Measurements from ENCODE around the gene ZNF106.
A peak's percentile ranks its signal among the peaks of the same experiment; 100 is the strongest.

Gene ZNF106

DNA sequence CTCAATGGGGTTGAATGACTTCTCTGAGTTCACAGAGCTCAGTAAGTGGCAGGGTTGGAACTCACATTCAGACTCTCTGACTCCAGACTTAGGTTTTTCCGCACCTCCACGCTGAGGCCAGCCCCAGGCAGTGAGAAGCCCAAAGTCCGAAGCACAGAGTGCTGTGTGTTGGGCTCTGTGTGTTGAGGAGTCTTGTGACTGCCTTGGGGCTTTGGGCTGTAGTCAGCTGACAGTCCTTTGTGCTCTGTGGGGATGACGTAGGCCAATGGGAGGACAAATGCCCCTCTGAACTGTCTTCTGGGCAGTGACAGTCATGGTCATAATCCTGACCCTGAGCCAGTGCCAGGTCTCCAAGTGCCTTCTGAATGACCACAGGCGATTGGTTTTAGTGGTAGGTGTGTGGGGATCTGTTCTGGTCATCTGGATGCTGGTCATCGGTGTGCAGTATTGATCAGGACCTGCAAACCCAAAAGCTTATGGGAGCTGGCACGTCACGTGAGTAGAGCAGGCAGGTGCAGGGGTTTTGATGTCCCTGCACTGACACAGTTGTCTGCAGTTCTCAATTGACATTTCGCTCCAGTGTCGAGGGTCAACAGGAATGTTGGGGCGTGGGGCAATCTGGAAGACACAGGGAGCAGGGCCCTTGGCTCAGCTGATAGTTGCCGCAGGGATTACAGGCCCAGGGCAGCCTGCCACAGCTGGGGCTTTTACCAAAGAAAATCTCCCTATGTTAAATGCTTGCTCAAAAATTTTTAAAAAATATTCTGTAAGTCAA lies 86.3 kb downstream of the ZNF106 start:
- no peak for DNase-seq

DNA sequence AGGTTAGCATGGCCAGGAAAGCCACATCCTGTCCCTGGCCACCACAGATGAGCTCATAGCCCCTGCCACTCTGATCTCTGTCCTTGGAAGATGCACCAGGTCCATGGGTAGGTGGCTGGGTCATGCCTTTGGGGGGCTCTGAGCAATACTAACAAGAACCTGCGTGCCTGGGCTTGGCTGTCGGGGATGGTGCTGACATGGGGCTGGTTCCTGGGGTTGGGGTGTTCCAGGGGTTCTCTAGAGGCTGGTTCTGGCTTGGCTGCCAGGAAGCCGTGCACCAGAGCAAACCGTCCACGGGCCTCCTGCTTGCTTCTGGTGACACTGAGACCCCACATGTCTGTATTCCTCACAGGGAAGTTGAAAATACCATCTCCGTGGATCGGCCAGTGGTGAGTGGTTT lies 87.6 kb downstream of the ZNF106 start:
- no peak for DNase-seq

DNA sequence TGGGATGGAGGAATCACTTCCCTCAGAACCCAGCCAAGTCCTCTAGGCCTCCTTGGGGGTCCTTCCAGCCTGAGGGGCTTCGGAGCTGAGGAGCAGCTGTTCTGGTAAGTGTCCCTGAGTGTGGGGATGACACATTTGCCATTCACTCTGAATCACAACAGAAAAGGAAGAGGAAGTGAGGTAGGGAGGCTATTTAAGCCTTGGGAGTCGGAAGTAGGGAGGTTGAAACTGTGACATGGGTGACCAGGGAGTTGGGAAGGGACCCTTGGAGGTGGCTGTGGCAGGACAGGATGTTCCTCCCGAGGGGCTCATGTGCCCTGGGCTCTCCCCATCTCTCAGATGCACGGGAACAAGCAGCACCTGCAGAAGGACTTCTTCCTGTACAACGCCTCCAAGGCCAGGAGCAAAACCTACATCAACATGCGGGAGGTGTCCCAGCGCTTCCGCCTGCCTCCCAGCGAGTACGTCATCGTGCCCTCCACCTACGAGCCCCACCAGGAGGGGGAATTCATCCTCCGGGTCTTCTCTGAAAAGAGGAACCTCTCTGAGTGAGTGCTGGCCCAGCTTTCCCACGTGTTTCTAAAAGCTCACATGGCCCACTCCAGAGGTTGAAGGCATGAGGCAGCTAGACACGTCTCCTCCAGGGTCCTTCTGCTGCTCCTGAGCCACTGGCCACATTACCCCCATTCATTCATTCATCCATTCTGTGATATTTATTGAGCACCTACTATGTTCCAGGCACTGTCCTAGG lies 88.3 kb downstream of the ZNF106 start:
- no peak for DNase-seq

DNA sequence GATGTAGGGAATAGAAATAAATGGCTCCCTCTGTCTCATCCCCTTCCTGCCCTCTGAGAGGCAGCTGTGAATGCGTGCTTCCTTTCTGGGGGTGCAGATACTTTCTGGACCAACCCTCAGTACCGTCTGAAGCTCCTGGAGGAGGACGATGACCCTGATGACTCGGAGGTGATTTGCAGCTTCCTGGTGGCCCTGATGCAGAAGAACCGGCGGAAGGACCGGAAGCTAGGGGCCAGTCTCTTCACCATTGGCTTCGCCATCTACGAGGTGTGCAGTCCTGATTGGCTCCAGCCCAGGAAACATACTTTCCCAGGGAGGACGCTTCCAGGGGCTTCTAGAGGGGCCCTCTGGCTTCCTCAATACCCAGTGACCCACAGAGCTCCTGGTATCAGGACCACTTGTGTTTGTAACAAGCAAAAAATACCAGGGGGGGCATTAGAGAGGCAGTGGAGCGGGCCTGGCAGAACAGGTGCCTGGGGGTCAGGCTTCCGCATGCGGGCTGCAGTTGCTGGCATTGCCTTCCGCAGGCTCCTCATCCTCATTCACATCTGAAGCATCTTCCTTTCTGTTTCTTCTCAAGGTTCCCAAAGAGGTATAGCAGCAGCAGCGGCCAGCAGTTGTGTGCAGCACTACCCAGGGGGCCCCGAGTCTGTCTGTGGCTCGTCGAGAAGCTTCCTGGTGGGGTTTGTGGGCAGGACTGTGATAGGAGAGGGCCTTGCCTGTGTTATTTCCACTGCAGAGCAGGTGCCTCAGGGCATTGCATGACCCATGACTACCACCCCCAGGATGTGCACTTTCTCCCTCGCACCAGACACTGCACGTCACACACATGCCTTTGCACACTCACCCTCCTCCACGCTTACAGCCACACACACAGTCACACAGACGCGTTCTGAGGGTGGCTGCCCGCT lies 89.1 kb downstream of the ZNF106 start:
- DNase-seq = no peak

DNA sequence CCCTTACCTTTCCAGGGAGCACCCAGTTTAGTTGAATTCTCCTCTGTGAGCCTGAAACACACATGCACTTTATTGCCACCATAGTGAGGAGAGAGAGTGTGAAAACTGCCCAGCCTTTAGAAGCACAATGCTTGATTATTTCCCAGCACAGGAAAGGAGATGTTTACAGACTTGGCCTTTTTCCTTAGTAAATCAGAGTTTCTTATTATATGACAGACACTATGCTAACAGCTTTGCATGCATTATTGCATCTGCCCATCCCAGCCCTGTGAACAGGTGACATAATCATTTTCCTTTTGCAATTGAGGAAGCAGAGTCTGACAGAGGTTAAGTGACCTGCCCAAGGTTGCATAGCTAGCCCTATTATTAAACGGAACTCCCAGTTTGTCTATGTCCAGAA lies 95.1 kb downstream of the ZNF106 start:
- DNase-seq = no peak

DNA sequence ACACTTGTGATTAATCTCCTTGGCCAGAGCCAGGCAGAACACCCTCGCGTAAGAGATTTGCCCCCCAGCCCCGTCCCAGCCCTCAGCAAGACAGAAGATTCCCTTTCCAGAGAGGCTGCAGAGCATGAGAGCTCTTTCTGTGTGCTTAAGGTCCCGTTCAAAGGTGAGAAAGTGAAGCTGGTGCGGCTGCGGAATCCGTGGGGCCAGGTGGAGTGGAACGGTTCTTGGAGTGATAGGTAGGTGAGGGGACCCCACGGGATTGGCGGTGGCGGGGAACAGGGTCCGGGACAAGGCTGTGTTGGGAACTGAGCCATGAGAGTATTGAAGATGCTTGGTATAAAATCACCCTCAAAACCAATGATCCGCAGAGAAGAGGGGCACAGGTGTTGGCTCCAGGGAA lies 96.8 kb downstream of the ZNF106 start:
- DNase-seq = no peak

DNA sequence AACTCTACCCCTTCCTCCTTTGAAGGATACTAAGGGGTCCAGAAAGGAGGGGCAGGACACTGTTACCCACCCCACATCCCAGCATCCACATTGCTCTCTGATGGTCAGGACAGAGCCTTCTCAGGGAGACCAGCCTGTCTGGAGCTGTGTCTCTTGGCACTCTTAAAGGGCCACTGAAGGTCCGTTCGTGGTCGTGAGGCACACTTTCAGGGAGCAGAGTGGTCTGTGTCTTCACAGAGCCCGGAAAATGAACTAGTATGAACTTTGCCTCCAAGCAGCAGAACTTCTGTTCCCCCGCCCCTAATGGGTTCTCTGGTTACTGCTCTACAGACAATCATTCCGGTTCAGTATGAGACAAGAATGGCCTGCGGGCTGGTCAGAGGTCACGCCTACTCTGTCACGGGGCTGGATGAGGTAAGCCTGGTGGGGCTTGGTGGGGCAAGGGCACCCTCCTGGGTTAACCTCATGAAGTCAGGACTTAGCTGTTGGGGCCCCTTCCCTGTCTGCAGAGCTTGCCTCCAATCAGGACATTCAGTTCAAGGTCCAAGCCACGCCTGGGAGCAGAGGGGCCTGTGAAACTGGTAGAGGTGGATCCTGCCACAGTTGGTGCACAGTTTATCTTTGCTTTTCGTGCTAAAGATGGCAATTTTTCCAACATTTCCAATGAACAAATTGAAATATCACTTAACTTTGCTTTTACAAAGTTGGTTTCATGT lies 98.5 kb downstream of the ZNF106 start:
- no peak for DNase-seq

DNA sequence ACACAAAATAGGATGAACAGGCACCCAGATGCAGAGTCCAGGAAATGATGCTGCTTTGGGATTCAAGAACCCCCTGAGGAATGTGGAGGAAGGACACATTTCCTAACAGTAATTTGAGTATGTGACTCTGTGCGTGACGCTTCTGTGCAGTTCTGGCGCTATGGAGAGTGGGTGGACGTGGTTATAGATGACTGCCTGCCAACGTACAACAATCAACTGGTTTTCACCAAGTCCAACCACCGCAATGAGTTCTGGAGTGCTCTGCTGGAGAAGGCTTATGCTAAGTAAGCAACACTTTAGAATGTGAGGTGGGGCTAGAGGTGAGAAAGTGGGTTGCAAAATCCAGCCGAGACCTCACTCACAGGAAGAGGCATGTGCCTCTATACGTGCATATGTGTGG lies 103.3 kb downstream of the ZNF106 start:
- DNase-seq = no peak

DNA sequence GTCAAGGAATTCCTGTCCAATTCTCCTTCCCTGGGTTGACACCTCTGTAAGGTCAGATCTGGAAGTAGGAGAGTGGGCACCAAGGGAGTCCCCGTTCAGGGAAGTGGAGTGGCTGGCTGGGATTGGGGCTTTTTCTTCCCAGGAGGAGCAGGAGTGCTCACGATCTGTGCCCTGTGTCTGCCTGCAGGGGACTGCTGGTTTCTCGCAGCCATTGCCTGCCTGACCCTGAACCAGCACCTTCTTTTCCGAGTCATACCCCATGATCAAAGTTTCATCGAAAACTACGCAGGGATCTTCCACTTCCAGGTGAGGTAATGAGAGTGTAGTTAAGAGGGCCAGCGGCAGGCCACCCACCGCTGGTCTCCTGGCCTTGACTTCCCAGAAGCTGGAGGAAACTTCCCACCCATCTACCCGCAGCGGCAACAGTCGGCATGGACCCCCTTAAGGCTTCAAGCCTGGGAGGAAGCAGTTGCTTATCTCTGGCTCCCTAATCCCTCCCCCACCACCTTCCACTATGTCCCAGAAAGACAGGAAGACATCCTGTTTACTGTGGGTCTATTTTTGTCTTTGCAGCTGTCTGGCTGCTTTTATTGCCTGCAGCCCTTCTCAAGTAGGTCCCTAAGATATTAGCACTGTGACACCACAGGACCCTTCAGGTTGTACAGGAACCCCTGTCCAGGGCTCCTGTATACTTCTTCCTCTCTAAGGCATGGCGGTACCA lies 104.8 kb downstream of the ZNF106 start:
- DNase-seq = no peak

DNA sequence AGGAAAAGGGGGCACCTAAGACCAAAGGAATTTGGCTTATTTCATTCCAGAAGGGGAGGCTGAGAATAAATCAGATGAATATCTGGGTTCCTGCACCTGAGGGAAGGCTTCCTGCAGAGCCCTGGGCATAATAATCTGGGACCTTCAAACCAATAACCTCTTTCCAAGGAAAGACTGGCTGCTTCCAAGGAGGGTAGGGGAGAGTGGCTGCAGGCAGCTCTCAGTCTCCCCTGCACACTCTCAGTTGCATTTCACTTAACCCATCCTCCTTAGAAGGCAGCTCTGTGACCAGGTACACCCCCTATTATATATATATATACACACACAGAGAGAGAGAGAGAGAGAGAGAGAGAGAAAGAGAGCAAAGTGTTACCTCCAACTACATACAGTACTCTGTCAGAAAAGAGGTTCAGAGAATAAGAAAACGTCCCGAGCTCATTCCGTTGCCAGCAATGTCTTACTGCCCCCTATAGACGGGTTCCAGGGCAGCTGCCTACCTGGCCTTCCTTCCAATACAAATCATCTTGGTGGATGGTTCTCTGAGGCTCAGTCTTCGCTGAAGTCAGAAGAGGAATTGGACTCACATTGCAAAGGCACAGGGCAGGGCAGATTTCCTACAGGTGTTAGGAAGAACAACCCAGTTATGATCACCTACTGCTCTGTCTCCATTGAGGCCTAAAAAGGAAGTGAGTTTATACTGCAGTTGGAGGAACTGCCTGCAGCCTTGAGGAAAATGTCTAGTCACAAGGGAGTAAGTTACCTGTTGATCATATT lies 105.5 kb downstream of the ZNF106 start:
- DNase-seq = peak; percentile 12

DNA sequence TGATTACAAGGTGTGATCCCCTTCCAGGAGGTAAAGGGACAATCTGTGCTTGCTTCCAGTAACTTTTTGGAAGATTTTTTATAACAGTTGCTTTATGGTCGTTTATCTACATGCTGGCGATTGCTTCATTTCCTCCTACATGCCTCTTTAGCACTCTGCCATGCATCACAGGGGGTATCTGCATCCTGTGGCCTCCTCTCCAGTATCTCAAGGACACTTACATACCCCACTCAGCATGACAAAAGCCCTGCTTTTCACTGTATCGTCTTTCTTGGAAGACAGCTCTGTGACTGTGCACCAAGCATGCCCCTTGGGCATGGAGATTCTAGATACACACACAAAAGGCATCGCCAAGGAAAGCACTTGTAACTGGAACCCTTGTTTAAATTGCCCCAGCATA lies 106.3 kb downstream of the ZNF106 start:
- DNase-seq = peak; percentile 56

DNA sequence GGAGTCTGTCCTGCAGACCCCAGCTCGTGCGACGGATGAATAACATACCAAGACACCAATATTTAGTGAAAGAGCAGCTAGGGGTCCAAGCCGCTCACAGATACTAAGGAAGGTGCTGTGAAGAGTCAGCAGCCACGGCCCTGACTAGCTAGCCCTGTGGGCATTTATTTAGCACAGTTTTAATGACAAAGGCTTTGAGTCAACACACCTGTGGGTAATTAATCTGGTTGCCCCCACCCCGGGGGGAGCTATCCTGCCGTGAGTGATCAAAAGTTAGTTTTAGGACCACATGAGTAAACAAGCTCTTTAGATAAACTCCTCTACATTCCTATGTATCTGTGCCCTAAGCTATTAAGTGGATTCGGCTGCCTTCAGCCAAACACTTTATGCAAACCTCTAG lies 112.9 kb downstream of the ZNF106 start:
- no peak for DNase-seq

DNA sequence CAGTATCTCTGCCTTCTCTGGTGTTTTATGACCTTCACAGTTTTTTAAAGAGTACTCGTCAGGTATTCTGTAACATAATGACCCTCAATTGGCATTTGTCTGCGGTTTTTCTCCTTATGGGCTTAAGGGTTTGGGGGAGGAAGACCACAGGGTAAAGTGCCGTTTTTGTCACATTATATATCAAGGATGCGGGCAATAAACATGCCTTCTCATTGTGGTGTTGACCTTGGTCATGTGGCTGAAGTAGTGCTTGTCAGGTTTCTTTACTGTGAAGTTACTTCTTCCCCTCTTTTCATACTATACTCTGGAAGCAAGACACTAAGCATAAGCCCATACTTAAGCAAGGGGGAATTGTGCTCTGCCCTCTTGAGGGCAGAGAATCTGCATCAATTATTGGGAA lies 115.0 kb downstream of the ZNF106 start:
- DNase-seq = peak; percentile 21

DNA sequence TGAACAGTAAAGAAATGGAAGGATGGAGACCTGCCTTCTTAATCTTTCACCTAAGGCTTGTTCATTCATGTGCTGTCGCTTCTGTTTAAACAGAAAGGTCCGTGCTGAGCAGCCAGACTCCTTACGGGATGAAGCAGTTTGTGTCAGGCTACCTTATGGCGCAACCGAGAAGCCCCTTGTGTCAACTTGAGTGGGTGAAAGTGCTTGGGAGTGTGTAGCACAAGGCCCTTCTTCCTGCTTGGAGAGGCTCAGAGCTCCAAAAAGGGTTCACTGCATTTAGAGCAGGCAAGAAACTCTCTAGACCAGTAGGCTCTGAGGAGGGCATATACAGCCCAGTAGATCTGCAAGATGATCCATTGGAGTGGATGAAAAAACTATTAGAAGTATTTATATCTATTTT lies 115.7 kb downstream of the ZNF106 start:
- DNase-seq = peak; percentile 22

DNA sequence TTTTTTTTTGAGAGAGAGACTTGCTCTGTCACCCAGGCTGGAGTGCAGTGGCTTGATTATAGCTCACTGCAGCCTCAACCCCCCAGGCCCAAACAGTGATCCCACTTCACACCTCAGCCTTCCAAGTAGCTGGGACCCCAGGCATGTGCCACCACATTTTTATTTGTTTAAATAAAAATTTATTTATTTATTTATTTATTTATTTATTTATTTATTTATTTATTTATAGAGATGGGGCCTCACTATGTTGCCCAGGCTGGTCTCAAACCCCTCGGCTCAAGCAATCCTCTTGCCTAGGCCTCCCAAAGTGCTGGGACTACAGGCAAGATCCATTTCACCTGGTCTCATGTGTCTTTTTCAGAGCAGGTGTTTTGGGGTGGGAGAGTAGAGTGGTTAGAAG lies 116.1 kb downstream of the ZNF106 start:
- DNase-seq = no peak

DNA sequence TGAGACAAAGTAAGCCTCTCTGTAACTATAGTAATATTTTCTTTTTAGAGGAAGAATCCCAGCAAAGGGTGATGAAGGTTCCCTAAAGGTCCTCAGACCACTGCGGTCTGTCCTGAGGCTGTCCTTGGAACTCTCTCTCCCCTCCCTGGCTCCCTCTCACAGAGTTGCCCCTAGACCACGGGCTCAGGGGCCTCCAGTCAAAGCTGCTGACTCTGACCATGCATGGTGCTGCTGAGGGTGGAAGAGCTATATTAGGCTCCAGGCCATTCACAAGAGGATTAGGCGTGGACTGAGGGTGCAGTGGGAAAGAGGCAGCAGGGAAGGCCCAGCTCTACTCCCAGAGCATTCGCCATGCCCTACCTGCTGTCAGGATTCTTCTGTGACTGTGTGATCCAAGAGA lies 117.0 kb downstream of the ZNF106 start:
- no peak for DNase-seq

DNA sequence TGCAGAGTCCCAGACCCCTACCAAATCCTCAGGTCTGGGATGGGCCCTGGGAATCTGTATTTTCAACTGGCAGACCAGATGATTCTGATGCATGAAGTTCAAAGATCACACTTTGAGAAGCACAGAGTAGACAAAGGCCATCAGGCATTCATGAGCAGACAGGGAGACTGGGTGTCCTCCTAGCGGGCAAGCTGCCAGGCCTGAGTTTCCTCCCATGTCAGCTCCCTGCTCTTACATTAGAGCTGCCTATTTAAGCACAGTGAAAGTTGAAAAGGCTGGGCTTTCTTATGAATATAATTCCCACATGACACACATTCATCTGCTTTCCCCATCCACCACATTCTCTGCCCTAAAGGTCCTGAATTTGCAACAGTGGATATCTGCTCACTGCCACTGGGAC lies 117.7 kb downstream of the ZNF106 start:
- DNase-seq = no peak

DNA sequence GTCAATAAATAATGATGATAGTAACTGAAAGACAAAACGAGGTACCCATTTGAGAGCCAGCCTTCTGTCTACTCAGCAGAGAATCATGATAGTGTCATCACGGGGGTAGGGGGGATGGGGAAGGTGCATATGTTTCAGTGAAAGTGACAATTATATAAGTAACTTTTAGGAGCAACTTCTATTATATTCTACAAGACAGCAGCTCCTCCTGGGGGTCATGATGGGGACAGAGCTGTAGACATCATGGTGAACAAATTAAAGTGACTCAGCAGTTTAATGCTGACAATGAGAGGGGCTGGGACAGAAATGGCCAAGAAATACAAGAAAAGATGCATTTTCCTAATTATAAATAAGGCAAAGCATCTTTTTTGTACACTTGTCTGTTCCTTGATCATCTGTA lies 119.8 kb downstream of the ZNF106 start:
- no peak for DNase-seq

DNA sequence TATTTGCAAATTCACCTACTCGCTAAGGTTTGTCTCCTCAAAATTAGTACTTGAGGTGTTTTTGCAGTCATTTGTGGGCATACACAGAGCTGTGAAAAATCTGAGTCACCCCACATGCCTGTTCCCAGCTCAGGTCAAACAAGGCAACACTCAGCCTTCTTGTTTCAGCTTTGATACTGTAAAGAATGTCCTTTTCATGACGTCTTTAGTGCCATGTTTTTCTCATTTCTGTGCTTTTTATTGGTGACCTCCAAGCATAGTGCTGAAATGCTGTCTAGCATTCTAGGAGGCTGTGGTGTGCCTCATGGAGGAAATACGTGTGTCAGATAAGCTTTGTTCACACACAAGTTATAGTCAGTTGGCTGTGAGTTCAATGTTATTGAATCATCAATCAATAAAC lies 122.8 kb downstream of the ZNF106 start:
- no peak for DNase-seq

DNA sequence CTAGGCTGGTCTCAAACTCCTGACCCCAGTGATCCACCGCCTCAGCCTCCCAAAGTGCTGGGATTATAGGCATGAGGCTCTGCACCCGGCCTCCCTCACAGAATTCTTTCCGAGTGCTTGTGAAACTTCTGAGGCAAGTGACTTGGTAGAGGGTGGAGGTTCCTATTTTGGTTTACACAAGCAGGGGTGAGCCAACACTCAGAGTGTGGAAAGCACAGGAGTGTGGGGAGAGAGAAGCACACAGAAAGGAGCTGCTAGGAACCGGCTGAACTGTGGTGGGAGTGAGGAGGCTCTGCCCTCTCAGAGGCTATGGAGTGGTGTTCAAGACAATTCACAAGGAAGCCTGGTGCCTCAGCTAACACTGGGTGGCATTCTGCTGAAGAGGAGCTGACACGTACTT lies 123.9 kb downstream of the ZNF106 start:
- no peak for DNase-seq

DNA sequence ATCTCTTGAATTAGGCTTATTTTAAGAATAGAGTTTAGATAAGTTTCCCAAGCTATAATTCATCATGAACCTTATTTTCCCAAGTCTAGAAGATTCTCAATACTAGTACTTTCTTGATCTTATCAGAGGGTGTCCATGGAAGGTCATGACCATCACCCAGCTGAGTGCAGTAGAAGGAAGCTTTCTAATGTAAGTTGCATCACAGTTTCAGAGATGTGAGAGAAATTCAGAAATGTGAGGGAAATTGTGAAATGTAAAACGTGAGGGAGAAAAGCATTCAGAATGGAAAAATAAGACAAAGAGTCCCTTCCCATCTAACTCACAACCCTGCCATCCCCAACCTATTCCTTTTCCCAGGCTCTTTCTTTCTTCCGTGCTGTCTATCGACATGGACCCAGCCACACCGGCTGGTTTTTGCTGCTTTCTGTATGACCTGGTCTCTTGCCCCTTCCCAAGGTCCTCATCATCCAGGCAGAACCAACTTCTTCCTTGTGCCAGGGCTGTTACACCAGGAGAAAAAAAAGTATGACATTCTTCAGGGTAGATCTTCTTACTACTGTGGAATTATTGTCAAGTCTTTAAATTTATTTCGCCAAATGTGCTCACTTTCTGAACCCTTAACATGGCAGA lies 124.9 kb downstream of the ZNF106 start:
- DNase-seq = peak; percentile 18
